Neural progenitor cell (in vitro differentiated cells): Measurements from ENCODE around the gene DOCK3. TPM values are rescaled to one million over a fixed set of nuclear protein-coding genes. Genes with fewer than 3 reads are reported as not detected.

Source experiments
- DNase-seq: peaks from one replicate; pipeline ENCODE4 v3.0.0-alpha.2; 2016; ENCODE audit warnings: low spot score
- H2AFZ ChIP-seq: fragments of 200-600 bp; sonication (generic); replicated peaks from 2 replicates; pipeline ENCODE4 v1.6.1; 2016; ENCODE audit warnings: antibody characterized with exemption
- H3F3A ChIP-seq: fragments of 200-600 bp; sonication (generic); 2 replicates; pipeline ENCODE4 v1.6.1; 2016; ENCODE audit warnings: antibody characterized with exemption, low read depth
- H3K27ac ChIP-seq: fragments of 200-600 bp; sonication (generic); 2 replicates; pipeline ENCODE4 v1.5.1; 2016; ENCODE audit warnings: mild to moderate bottlenecking
- H3K27me3 ChIP-seq: fragments of 200-600 bp; sonication (generic); 2 replicates; pipeline ENCODE4 v1.6.1; 2016; ENCODE audit warnings: mild to moderate bottlenecking, moderate library complexity
- H3K36me3 ChIP-seq: fragments of 200-600 bp; sonication (generic); 2 replicates; pipeline ENCODE4 v1.5.1; 2016
- H3K4me1 ChIP-seq: fragments of 200-600 bp; sonication (generic); 2 replicates; pipeline ENCODE4 v1.6.1; 2016; ENCODE audit warnings: mixed run types
- H3K4me2 ChIP-seq: fragments of 200-600 bp; sonication (generic); 2 replicates; pipeline ENCODE4 v1.6.1; 2016
- H3K4me3 ChIP-seq: fragments of 200-600 bp; sonication (generic); 2 replicates; pipeline ENCODE4 v1.5.1; 2016
- H3K79me2 ChIP-seq: fragments of 200-600 bp; sonication (generic); 2 replicates; pipeline ENCODE4 v1.6.1; 2016; ENCODE audit warnings: low read depth
- H3K9ac ChIP-seq: fragments of 200-600 bp; sonication (generic); 2 replicates; pipeline ENCODE4 v1.6.1; 2016
- H3K9me3 ChIP-seq: fragments of 200-600 bp; sonication (generic); 2 replicates; pipeline ENCODE4 v1.5.1; 2016; ENCODE audit warnings: low read depth
- H4K20me1 ChIP-seq: fragments of 200-600 bp; sonication (generic); 2 replicates; pipeline ENCODE4 v1.6.1; 2016; ENCODE audit warnings: low read depth
- H3K27ac Mint-ChIP-seq: 3 replicates; pipeline ENCODE4 v1.8.0; 2021; ENCODE audit warnings: mixed read lengths
- H3K27me3 Mint-ChIP-seq: 2 replicates; pipeline ENCODE4 v1.8.0; 2022; ENCODE audit warnings: low read depth, mild to moderate bottlenecking, inconsistent platforms, moderate library complexity, mixed read lengths; ENCODE audit not compliant: insufficient read depth
- H3K36me3 Mint-ChIP-seq: 3 replicates; pipeline ENCODE4 v1.8.0; 2021; ENCODE audit warnings: mixed read lengths
- H3K4me1 Mint-ChIP-seq: 3 replicates; pipeline ENCODE4 v1.8.0; 2021; ENCODE audit warnings: mixed read lengths
- H3K4me3 Mint-ChIP-seq: 3 replicates; pipeline ENCODE4 v1.8.0; 2021; ENCODE audit warnings: mild to moderate bottlenecking, moderate library complexity, mixed read lengths
- H3K9me3 Mint-ChIP-seq: 3 replicates; pipeline ENCODE4 v1.8.0; 2020; ENCODE audit warnings: mixed read lengths
- CTCF ChIP-seq: fragments of 200-600 bp; sonication (generic); IDR thresholded peaks from 2 replicates; pipeline ENCODE4 v1.5.1; 2017; ENCODE audit warnings: antibody characterized with exemption, mild to moderate bottlenecking
- EZH2 ChIP-seq: fragments of 200-600 bp; sonication (generic); IDR thresholded peaks from 2 replicates; pipeline ENCODE4 v1.6.1; 2017; ENCODE audit warnings: antibody characterized with exemption, mild to moderate bottlenecking, moderate library complexity
- EZH2phosphoT487 ChIP-seq: fragments of 200-600 bp; sonication (generic); IDR thresholded peaks from 2 replicates; pipeline ENCODE4 v1.6.1; 2017; ENCODE audit warnings: antibody characterized with exemption
- total RNA-seq: library from RNA; depleted of rRNA; stranded (reverse); fragments of >200 nt; gene quantifications from 2 replicates; pipeline ENCODE4 v1.2.3, GENCODE V29; 2015; ENCODE audit warnings: low replicate concordance

DOCK3 gene
- total RNA-seq, 1 donor from 2014 or later: 10.7 TPM

GRCh38 chr3:50936389-50936788 is 261.7 kb downstream of the DOCK3 start:
- Mint-ChIP-seq H3K4me3 (no peak overlapping the region), H3K27ac (no peak overlapping the region), H3K27me3 (no peaks in the 10 kb centered on the region), H3K4me1 (no peaks in the 10 kb centered on the region), H3K9me3 (peaks cover 9% of the 10 kb centered on the region), H3K36me3 (peaks cover 9% of the 10 kb centered on the region)
- no peak overlapping the region for H3K27ac ChIP-seq
- no peak overlapping the region for H3K4me3 ChIP-seq
- no peak for TF ChIP-seq EZH2
- no peaks in the 10 kb centered on the region for H4K20me1 ChIP-seq
- no peaks in the 10 kb centered on the region for H3K27me3 ChIP-seq
- H3K4me2 ChIP-seq: no peak overlapping the region
- H3K9me3 ChIP-seq: no peaks in the 10 kb centered on the region
- H3K9ac ChIP-seq: no peak overlapping the region
- H3F3A ChIP-seq: no peaks in the 10 kb centered on the region
- H3K79me2 ChIP-seq: no peaks in the 10 kb centered on the region
- no peak for DNase-seq
- no peak overlapping the region for H2AFZ ChIP-seq
- no peaks in the 10 kb centered on the region for H3K4me1 ChIP-seq
- H3K36me3 ChIP-seq: peaks cover 4% of the 10 kb centered on the region

- no peaks in the 10 kb centered on the region for H3K4me1 Mint-ChIP-seq
- no peaks in the 10 kb centered on the region for H3K36me3 ChIP-seq
- TF ChIP-seq EZH2phosphoT487 (no peak), EZH2 (no peak)
- no peaks in the 10 kb centered on the region for H4K20me1 ChIP-seq
- H3K79me2 ChIP-seq: no peaks in the 10 kb centered on the region
- H3K9me3 ChIP-seq: no peaks in the 10 kb centered on the region
- no peaks in the 10 kb centered on the region for H3K36me3 Mint-ChIP-seq
- no peak overlapping the region for H3K4me3 Mint-ChIP-seq
- H3K27ac ChIP-seq: no peak overlapping the region
- H3K4me2 ChIP-seq: no peak overlapping the region
- H3F3A ChIP-seq: no peaks in the 10 kb centered on the region
- no peak overlapping the region for H2AFZ ChIP-seq
- H3K4me1 ChIP-seq: no peaks in the 10 kb centered on the region
- H3K9me3 Mint-ChIP-seq: peaks cover 3% of the 10 kb centered on the region
- DNase-seq: no peak
- H3K27ac Mint-ChIP-seq: no peak overlapping the region
- no peaks in the 10 kb centered on the region for H3K27me3 Mint-ChIP-seq
- H3K9ac ChIP-seq: no peak overlapping the region
- no peaks in the 10 kb centered on the region for H3K27me3 ChIP-seq
- H3K4me3 ChIP-seq: no peak overlapping the region
Observed at GRCh38 chr3:50947419-50947818, 272.7 kb downstream of the DOCK3 start.

- no peak for DNase-seq
- Histone ChIP-seq H3K4me3 (no peak overlapping the region), H3K9me3 (no peaks in the 10 kb centered on the region), H3K4me2 (no peak overlapping the region), H4K20me1 (no peaks in the 10 kb centered on the region), H3K36me3 (no peaks in the 10 kb centered on the region), H3K27me3 (no peaks in the 10 kb centered on the region), H3F3A (no peaks in the 10 kb centered on the region), H3K79me2 (no peaks in the 10 kb centered on the region), H3K9ac (no peak overlapping the region), H2AFZ (no peak overlapping the region), H3K27ac (no peak overlapping the region), H3K4me1 (no peaks in the 10 kb centered on the region)
- H3K36me3 Mint-ChIP-seq: no peaks in the 10 kb centered on the region
- no peak overlapping the region for H3K4me3 Mint-ChIP-seq
- no peak for TF ChIP-seq CTCF
- no peak for TF ChIP-seq EZH2phosphoT487
- TF ChIP-seq EZH2: no peak
- H3K27me3 Mint-ChIP-seq: no peaks in the 10 kb centered on the region
- H3K9me3 Mint-ChIP-seq: peaks cover 3% of the 10 kb centered on the region
- H3K27ac Mint-ChIP-seq: no peak overlapping the region
- no peaks in the 10 kb centered on the region for H3K4me1 Mint-ChIP-seq
Observed at GRCh38 chr3:50950591-50950990, 275.9 kb downstream of the DOCK3 start.

DNA sequence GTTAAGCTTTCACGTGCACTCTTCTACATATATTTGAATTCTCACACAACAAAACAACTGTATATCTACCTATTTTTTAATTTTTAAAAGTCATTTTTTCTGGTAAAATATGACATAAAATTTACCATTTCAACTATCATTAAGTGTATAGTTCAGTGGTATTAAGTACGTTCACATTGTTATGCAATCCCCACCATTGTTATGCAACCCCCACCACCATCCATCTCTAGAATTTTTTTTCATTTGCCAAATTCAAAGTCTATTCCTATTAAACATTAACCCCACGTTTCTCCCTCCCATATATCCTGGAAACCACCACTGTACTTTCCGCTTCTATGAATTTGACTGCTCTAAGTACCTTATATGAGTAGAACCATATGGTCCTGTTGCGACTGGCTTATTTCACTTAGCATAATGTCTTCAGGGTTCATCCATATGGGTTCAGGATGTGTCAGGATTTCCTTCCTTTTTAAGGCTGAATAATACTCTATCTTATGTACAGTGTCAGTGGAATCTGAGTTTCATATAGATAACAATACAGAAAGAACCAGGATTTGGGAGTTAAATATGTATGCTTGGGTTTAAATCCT is 279.2 kb downstream of the DOCK3 start:
- no peaks in the 10 kb centered on the region for H3K36me3 Mint-ChIP-seq

More for the DNA sequence above, 279.2 kb downstream of the DOCK3 start:
- no peaks in the 10 kb centered on the region for H3K4me1 ChIP-seq
- no peaks in the 10 kb centered on the region for H3K27me3 ChIP-seq
- Mint-ChIP-seq H3K27ac (no peak overlapping the region), H3K4me3 (no peak overlapping the region), H3K9me3 (peaks cover 3% of the 10 kb centered on the region), H3K4me1 (no peaks in the 10 kb centered on the region), H3K27me3 (no peaks in the 10 kb centered on the region)
- H3K4me3 ChIP-seq: no peak overlapping the region
- DNase-seq: no peak
- no peak overlapping the region for H3K27ac ChIP-seq
- H3K9me3 ChIP-seq: no peaks in the 10 kb centered on the region
- H3K79me2 ChIP-seq: no peaks in the 10 kb centered on the region
- no peaks in the 10 kb centered on the region for H4K20me1 ChIP-seq
- H3K9ac ChIP-seq: no peak overlapping the region
- H3K36me3 ChIP-seq: no peaks in the 10 kb centered on the region
- TF ChIP-seq CTCF (no peak), EZH2 (no peak), EZH2phosphoT487 (no peak)
- H2AFZ ChIP-seq: no peak overlapping the region
- H3K4me2 ChIP-seq: no peak overlapping the region
- H3F3A ChIP-seq: no peaks in the 10 kb centered on the region
